ENCODE results near the gene AGFG2. TPM values are rescaled to one million over a fixed set of nuclear protein-coding genes. Genes with fewer than 3 reads are reported as not detected.
A peak's percentile ranks its signal among the peaks of the same experiment; 100 is the strongest.

The AGFG2 gene
- total and polyA plus RNA-seq, 2 of the 13 experiments (the other 11 are each of a cell fraction or from before 2014, with no cell fraction given): 125 to 132 TPM

GRCh38 chr7:100568176-100568895, 29.3 kb downstream of the AGFG2 start (continued):
- TF ChIP-seq DZIP1 (CRISPR knock-in tag; IDR thresholded peaks at IDR 0.05): no peak
- no peak for TF ChIP-seq RFXANK (CRISPR knock-in tag; IDR thresholded peaks at IDR 0.05)
- TF ChIP-seq ZNF142 (CRISPR knock-in tag; IDR thresholded peaks at IDR 0.05): peak; percentile 41; the same call in 1 of the 2 replicates
- TF ChIP-seq CEBPB (IDR thresholded peaks at IDR 0.05; ENCODE audit: borderline replicate concordance, low read depth, low read length): no peak
- TF ChIP-seq GATAD1 (CRISPR knock-in tag; IDR thresholded peaks at IDR 0.05): peak; percentile 74
- TF ChIP-seq EZH2 (conservative IDR thresholded peaks at IDR 0.05; ENCODE audit: low read depth, low read length): no peak
- TF ChIP-seq ZBTB37 (CRISPR knock-in tag; IDR thresholded peaks at IDR 0.05): peak; percentile 70; the same call in 1 of the 2 replicates
- no peak for TF ChIP-seq NR2F6 (IDR thresholded peaks at IDR 0.05)
- peak; percentile 76 for TF ChIP-seq NR2F6 (CRISPR knock-in tag; IDR thresholded peaks at IDR 0.05)
- TF ChIP-seq CREB3 (CRISPR knock-in tag; IDR thresholded peaks at IDR 0.05): no peak; the same call in 1 of the 2 replicates
- TF ChIP-seq ZNF609 (CRISPR knock-in tag; IDR thresholded peaks at IDR 0.05; ENCODE audit: borderline replicate concordance): peak; percentile 92
- TF ChIP-seq SNAPC2 (CRISPR knock-in tag; IDR thresholded peaks at IDR 0.05): peak; percentile 93
- TF ChIP-seq RAD21 (CRISPR knock-in tag; IDR thresholded peaks at IDR 0.05): peak; percentile 21; the same call in 1 of the 2 replicates
